DOHH2 (cell line): ENCODE data around the gene INSC.

Source experiments
- H3F3A ChIP-seq: fragments of 200-600 bp; sonication (generic), shearing (Covaris generic); 2 replicates; pipeline ENCODE4 v1.6.0; 2016; ENCODE audit warnings: antibody characterized with exemption, mild to moderate bottlenecking; ENCODE audit not compliant: control insufficient read depth, insufficient read depth
- H3K27ac ChIP-seq: fragments of 200-600 bp; sonication (generic); 2 replicates; pipeline ENCODE4 v1.5.1; 2014; ENCODE audit warnings: low read depth, mild to moderate bottlenecking, low read length, moderate library complexity
- H3K27me3 ChIP-seq: fragments of 200-600 bp; sonication (generic); 2 replicates; pipeline ENCODE4 v1.6.1; 2014; ENCODE audit warnings: mild to moderate bottlenecking, low read length, mixed read lengths; ENCODE audit not compliant: control insufficient read depth
- H3K36me3 ChIP-seq: fragments of 200-600 bp; sonication (generic); 2 replicates; pipeline ENCODE4 v1.6.1; 2014; ENCODE audit warnings: mild to moderate bottlenecking, low read length, moderate library complexity, mixed read lengths; ENCODE audit not compliant: control insufficient read depth
- H3K4me1 ChIP-seq: fragments of 200-600 bp; sonication (generic); 2 replicates; pipeline ENCODE4 v1.6.1; 2014; ENCODE audit warnings: mild to moderate bottlenecking, low read length, mixed read lengths; ENCODE audit not compliant: control insufficient read depth
- H3K4me2 ChIP-seq: fragments of 200-600 bp; sonication (generic); 2 replicates; pipeline ENCODE4 v1.6.0; 2014; ENCODE audit warnings: mild to moderate bottlenecking, low read length, moderate library complexity
- H3K4me3 ChIP-seq: fragments of 200-600 bp; sonication (generic); 2 replicates; pipeline ENCODE4 v1.5.1; 2014; ENCODE audit warnings: mild to moderate bottlenecking, low read length, mixed read lengths
- H3K79me2 ChIP-seq: fragments of 200-600 bp; sonication (generic); 2 replicates; pipeline ENCODE4 v1.6.1; 2014; ENCODE audit warnings: mild to moderate bottlenecking, low read length, mixed read lengths; ENCODE audit not compliant: control insufficient read depth
- H3K9me2 ChIP-seq: fragments of 200-600 bp; sonication (generic); replicated peaks from 2 replicates; pipeline ENCODE4 v1.6.1; 2014; ENCODE audit warnings: mild to moderate bottlenecking, low read length, mixed read lengths; ENCODE audit not compliant: control insufficient read depth
- H3K9me3 ChIP-seq: fragments of 200-600 bp; sonication (generic); 2 replicates; pipeline ENCODE4 v1.6.1; 2014; ENCODE audit warnings: antibody characterized with exemption, low read length, mixed read lengths; ENCODE audit not compliant: control insufficient read depth, insufficient read depth
- H4K20me1 ChIP-seq: fragments of 200-600 bp; sonication (generic); 2 replicates; pipeline ENCODE4 v1.6.0; 2014; ENCODE audit warnings: low read depth, mild to moderate bottlenecking, antibody characterized with exemption, low read length, moderate library complexity; ENCODE audit not compliant: control insufficient read depth, insufficient read depth
- EZH2phosphoT487 ChIP-seq: fragments of 200-600 bp; sonication (generic); IDR thresholded peaks from 2 replicates; pipeline ENCODE4 v1.6.1; 2017; ENCODE audit warnings: borderline replicate concordance, mild to moderate bottlenecking, antibody characterized with exemption, low read length, moderate library complexity, mixed read lengths
- TF ChIP-seq, protein P1 (sequence below): fragments of 200-600 bp; sonication (generic); IDR thresholded peaks from one replicate; pipeline ENCODE4 v1.5.1; 2014; ENCODE audit warnings: antibody characterized with exemption, mild to moderate bottlenecking, low read depth, low read length; ENCODE audit not compliant: poor library complexity, severe bottlenecking

INSC gene

DNA sequence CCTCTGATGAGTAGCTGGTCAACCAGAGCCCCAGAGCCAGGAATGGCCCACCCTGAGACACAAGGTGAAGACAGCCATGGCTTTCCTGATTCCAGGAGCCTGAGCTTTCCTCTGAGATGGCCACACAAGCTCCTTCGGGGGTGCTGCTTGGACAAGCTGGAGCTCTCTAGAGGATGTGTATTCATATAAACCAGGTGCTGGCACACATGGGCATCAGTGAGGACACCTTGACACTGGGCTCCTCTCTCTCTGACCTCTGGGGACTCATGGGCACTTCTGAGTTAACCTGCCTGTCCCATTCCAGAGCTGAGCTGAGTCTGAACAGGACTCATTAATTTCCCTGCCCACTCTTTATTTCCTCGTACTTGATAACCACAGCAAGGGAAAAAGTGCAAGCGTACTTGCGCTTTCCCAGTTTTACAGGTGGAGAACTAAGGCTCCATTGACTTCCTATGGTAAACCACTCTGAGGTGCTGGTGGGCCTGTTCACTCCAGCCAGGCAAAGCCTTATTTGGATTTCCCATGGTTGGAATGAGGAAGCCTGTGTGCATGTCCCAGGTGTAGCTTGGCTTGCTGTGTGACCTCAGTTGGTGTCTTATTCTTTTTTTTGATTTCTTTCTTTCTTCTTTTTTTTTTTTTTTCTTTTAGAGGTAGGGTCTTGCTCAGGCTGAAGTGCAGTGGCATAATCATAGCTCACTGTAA is 25.4 kb downstream of the INSC start:
- H3K36me3 ChIP-seq = no peaks in the 10 kb centered on the region
- no peaks in the 10 kb centered on the region for H3K9me2 ChIP-seq
- no peaks in the 10 kb centered on the region for H4K20me1 ChIP-seq
- no peak overlapping the region for H3K27ac ChIP-seq
- H3K4me1 ChIP-seq = no peaks in the 10 kb centered on the region
- no peaks in the 10 kb centered on the region for H3K27me3 ChIP-seq
- H3K4me2 ChIP-seq = no peak overlapping the region
- no peaks in the 10 kb centered on the region for H3F3A ChIP-seq
- H3K79me2 ChIP-seq = no peaks in the 10 kb centered on the region
- H3K9me3 ChIP-seq = no peaks in the 10 kb centered on the region
- no peak overlapping the region for H3K4me3 ChIP-seq
- no peak for TF ChIP-seq EZH2phosphoT487
- TF ChIP-seq, protein P1, sequence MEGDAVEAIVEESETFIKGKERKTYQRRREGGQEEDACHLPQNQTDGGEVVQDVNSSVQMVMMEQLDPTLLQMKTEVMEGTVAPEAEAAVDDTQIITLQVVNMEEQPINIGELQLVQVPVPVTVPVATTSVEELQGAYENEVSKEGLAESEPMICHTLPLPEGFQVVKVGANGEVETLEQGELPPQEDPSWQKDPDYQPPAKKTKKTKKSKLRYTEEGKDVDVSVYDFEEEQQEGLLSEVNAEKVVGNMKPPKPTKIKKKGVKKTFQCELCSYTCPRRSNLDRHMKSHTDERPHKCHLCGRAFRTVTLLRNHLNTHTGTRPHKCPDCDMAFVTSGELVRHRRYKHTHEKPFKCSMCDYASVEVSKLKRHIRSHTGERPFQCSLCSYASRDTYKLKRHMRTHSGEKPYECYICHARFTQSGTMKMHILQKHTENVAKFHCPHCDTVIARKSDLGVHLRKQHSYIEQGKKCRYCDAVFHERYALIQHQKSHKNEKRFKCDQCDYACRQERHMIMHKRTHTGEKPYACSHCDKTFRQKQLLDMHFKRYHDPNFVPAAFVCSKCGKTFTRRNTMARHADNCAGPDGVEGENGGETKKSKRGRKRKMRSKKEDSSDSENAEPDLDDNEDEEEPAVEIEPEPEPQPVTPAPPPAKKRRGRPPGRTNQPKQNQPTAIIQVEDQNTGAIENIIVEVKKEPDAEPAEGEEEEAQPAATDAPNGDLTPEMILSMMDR = no peak

DNA sequence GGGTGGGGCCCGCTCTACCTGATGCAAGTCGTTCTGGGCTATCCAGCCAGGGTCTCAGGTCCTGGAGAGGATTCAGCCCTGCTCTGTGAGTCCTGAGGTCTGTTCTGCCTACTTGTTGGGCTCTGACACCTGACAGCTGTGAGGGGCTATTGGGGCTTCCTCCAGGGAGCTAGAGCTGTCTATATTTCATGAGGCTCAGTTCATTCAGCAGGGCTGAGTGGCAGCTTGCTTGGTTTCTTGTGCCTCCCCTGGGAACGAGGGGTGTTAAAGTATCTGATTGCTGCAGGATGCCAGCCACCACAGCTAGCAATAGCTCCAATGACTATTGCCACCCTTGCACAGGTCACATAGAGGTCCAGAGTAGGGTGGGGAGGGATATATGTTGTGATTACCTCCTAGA is 26.7 kb downstream of the INSC start:
- Histone ChIP-seq H3F3A (no peaks in the 10 kb centered on the region), H3K4me2 (no peak overlapping the region), H3K4me1 (no peaks in the 10 kb centered on the region), H3K9me2 (no peaks in the 10 kb centered on the region), H3K79me2 (no peaks in the 10 kb centered on the region), H3K4me3 (no peak overlapping the region), H4K20me1 (no peaks in the 10 kb centered on the region), H3K36me3 (no peaks in the 10 kb centered on the region), H3K27me3 (no peaks in the 10 kb centered on the region), H3K27ac (no peak overlapping the region), H3K9me3 (no peaks in the 10 kb centered on the region)
- TF ChIP-seq EZH2phosphoT487 = no peak
- TF ChIP-seq, protein P1 = no peak

DNA sequence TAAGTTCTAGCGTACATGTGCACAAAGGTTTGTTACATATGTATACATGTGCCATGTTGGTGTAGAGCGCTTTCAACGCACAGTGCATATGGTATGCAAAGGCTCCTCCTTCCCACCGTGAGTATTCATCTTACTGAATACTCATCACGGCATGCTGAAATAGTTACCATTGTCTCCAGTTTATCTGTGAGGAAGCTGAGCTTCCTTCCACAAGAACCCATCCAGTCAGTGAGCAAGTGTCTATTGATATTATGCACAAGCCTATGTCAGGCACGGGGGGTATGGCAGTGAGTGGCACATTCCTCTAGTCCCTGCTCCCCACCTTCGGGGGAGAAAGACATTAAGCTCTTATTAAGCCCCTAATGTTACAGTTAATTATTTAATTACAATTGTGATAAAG is 28.1 kb downstream of the INSC start:
- Histone ChIP-seq H3K27me3 (no peaks in the 10 kb centered on the region), H3K4me1 (no peaks in the 10 kb centered on the region), H3K27ac (no peak overlapping the region), H3K4me3 (no peak overlapping the region), H3K36me3 (no peaks in the 10 kb centered on the region), H3K79me2 (no peaks in the 10 kb centered on the region), H3K9me3 (no peaks in the 10 kb centered on the region), H3K4me2 (no peak overlapping the region), H3K9me2 (no peaks in the 10 kb centered on the region), H4K20me1 (no peaks in the 10 kb centered on the region), H3F3A (no peaks in the 10 kb centered on the region)
- TF ChIP-seq, protein P1 = no peak
- no peak for TF ChIP-seq EZH2phosphoT487

DNA sequence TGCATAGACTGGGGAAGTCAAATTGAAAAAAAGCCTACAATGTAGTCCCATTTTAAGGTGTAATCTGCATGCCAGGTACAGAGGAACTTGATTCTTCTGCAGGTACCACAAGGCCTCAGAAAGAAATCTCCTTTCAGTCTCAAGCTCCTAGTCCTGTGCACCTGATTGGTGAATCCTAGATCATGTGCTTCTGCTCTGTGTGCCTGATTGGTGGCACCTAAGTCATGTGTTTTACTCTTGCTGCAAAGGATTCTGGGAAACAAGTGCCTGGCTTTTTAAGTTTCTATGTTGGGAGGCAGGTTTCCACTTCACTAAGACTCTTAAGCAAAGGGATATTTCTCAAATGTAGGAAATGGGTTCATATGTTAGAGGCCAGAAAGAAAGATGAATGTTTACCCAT is 29.1 kb downstream of the INSC start:
- H3K79me2 ChIP-seq = no peaks in the 10 kb centered on the region
- no peaks in the 10 kb centered on the region for H3K27me3 ChIP-seq
- H4K20me1 ChIP-seq = no peaks in the 10 kb centered on the region
- no peaks in the 10 kb centered on the region for H3F3A ChIP-seq
- H3K27ac ChIP-seq = no peak overlapping the region
- TF ChIP-seq, protein P1 = no peak
- TF ChIP-seq EZH2phosphoT487 = no peak
- no peaks in the 10 kb centered on the region for H3K9me2 ChIP-seq
- H3K4me2 ChIP-seq = no peak overlapping the region
- H3K4me3 ChIP-seq = no peak overlapping the region
- H3K4me1 ChIP-seq = no peaks in the 10 kb centered on the region
- no peaks in the 10 kb centered on the region for H3K36me3 ChIP-seq
- no peaks in the 10 kb centered on the region for H3K9me3 ChIP-seq
